Upper lobe of left lung (tissue), 4 donors: ENCODE results near the gene AKAP3.

Experiments used
- EP300 ChIP-seq, 4 donors: sonication (generic); formaldehyde crosslinking; IDR thresholded peaks; one replicate each; pipeline ENCODE4 v1.5.1; 2017; ENCODE audit warnings: antibody characterized with exemption in 4 of 4, control low read depth in 2 of 4
- POLR2A ChIP-seq, 4 donors: fragments of 450-650 bp; IDR thresholded peaks; one replicate each; pipeline ENCODE4 v1.5.1; 2016 to 2017; ENCODE audit warnings: antibody characterized with exemption in 4 of 4, mild to moderate bottlenecking in 2 of 4
- POLR2AphosphoS5 ChIP-seq, 2 donors: sonication (generic); formaldehyde crosslinking; IDR thresholded peaks; one replicate each; pipeline ENCODE4 v1.5.1; 2017; ENCODE audit warnings: antibody characterized with exemption in 2 of 2
- TF ChIP-seq, protein P1 (sequence below), 6 experiments: fragments of 450-650 bp in 4 of 6; fragments of 200-600 bp in 2 of 6; sonication (generic) in 2 of 6; IDR thresholded peaks; one replicate each; pipeline ENCODE4 v1.5.1; 2016 to 2019; ENCODE audit warnings: antibody characterized with exemption in 6 of 6

GRCh38 chr12:4588916-4589315 is 59.9 kb downstream of the AKAP3 start:
- TF ChIP-seq, protein P1, sequence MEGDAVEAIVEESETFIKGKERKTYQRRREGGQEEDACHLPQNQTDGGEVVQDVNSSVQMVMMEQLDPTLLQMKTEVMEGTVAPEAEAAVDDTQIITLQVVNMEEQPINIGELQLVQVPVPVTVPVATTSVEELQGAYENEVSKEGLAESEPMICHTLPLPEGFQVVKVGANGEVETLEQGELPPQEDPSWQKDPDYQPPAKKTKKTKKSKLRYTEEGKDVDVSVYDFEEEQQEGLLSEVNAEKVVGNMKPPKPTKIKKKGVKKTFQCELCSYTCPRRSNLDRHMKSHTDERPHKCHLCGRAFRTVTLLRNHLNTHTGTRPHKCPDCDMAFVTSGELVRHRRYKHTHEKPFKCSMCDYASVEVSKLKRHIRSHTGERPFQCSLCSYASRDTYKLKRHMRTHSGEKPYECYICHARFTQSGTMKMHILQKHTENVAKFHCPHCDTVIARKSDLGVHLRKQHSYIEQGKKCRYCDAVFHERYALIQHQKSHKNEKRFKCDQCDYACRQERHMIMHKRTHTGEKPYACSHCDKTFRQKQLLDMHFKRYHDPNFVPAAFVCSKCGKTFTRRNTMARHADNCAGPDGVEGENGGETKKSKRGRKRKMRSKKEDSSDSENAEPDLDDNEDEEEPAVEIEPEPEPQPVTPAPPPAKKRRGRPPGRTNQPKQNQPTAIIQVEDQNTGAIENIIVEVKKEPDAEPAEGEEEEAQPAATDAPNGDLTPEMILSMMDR (IDR thresholded peaks at IDR 0.05), result no peak
- TF ChIP-seq EP300 (IDR thresholded peaks at IDR 0.05) (no peak), POLR2A (IDR thresholded peaks at IDR 0.05) (no peak), POLR2AphosphoS5 (IDR thresholded peaks at IDR 0.05) (no peak)
